KOPT-K1 (cell line): Measurements from ENCODE around the gene CDCA7L.

Experiments used
- H3K27ac ChIP-seq: fragments of 200-600 bp; sonication (generic); 2 replicates; pipeline ENCODE4 v1.5.1; 2016; ENCODE audit warnings: antibody characterized with exemption, mild to moderate bottlenecking, low read depth, low read length; ENCODE audit not compliant: poor library complexity, severe bottlenecking
- H3K36me3 ChIP-seq: fragments of 200-600 bp; sonication (generic); 2 replicates; pipeline ENCODE4 v1.5.1; 2017; ENCODE audit warnings: antibody characterized with exemption, mild to moderate bottlenecking, low read length, moderate library complexity; ENCODE audit not compliant: insufficient read depth
- H3K9me3 ChIP-seq: fragments of 200-600 bp; sonication (generic); 2 replicates; pipeline ENCODE4 v1.5.1; 2017; ENCODE audit warnings: antibody characterized with exemption, low read length, mild to moderate bottlenecking; ENCODE audit not compliant: insufficient read depth, poor library complexity, severe bottlenecking

Gene CDCA7L

GRCh38 chr7:21945454-21946221 is at the start of gene CDCA7L:
Gene CDCA7L (minus strand): TSS chr7:21945899. CDS start chr7:21945804, 95 bp downstream.
- H3K27ac ChIP-seq, result peak within 1 kb of the TSS; percentile 92
- no peaks in the 10 kb centered on the region for H3K9me3 ChIP-seq
- peaks cover 16% of the 10 kb centered on the region for H3K36me3 ChIP-seq

GRCh38 chr7:21986096-21986495 is 40.4 kb upstream of the CDCA7L start:
- Histone ChIP-seq H3K36me3 (no peaks in the 10 kb centered on the region), H3K9me3 (no peaks in the 10 kb centered on the region), H3K27ac (no peak overlapping the region)

GRCh38 chr7:21984042-21984441 is 38.3 kb upstream of the CDCA7L start:
- H3K9me3 ChIP-seq, result no peaks in the 10 kb centered on the region
- H3K27ac ChIP-seq, result no peak overlapping the region
- no peaks in the 10 kb centered on the region for H3K36me3 ChIP-seq

GRCh38 chr7:21983056-21983455 is 37.4 kb upstream of the CDCA7L start:
- H3K36me3 ChIP-seq, result no peaks in the 10 kb centered on the region
- H3K27ac ChIP-seq, result no peak overlapping the region
- no peaks in the 10 kb centered on the region for H3K9me3 ChIP-seq

GRCh38 chr7:21981524-21981923 is 35.8 kb upstream of the CDCA7L start:
- Histone ChIP-seq H3K9me3 (no peaks in the 10 kb centered on the region), H3K36me3 (no peaks in the 10 kb centered on the region), H3K27ac (no peak overlapping the region)

- Histone ChIP-seq H3K27ac (no peak overlapping the region), H3K9me3 (no peaks in the 10 kb centered on the region), H3K36me3 (no peaks in the 10 kb centered on the region)
Observed at GRCh38 chr7:21980926-21981500, 35.3 kb upstream of the CDCA7L start.

GRCh38 chr7:21972397-21972784 is 26.7 kb upstream of the CDCA7L start:
- peaks cover 17% of the 10 kb centered on the region for H3K9me3 ChIP-seq
- H3K27ac ChIP-seq, result no peak overlapping the region

GRCh38 chr7:21971780-21972396 is 26.2 kb upstream of the CDCA7L start:
- Histone ChIP-seq H3K9me3 (peaks cover 17% of the 10 kb centered on the region), H3K36me3 (no peaks in the 10 kb centered on the region), H3K27ac (no peak overlapping the region)

More at GRCh38 chr7:21972397-21972784, 26.7 kb upstream of the CDCA7L start:
- no peaks in the 10 kb centered on the region for H3K36me3 ChIP-seq

GRCh38 chr7:21969822-21970221 is 24.1 kb upstream of the CDCA7L start:
- no peak overlapping the region for H3K27ac ChIP-seq
- H3K9me3 ChIP-seq, result peaks cover 14% of the 10 kb centered on the region

GRCh38 chr7:21967598-21968003 is 21.9 kb upstream of the CDCA7L start:
- Histone ChIP-seq H3K36me3 (no peaks in the 10 kb centered on the region), H3K27ac (no peak overlapping the region), H3K9me3 (peaks cover 3% of the 10 kb centered on the region)

More at GRCh38 chr7:21969822-21970221, 24.1 kb upstream of the CDCA7L start:
- H3K36me3 ChIP-seq, result no peaks in the 10 kb centered on the region

GRCh38 chr7:21966271-21966670 is 20.6 kb upstream of the CDCA7L start:
- Histone ChIP-seq H3K36me3 (no peaks in the 10 kb centered on the region), H3K9me3 (no peaks in the 10 kb centered on the region), H3K27ac (no peak overlapping the region)

- Histone ChIP-seq H3K36me3 (no peaks in the 10 kb centered on the region), H3K9me3 (no peaks in the 10 kb centered on the region), H3K27ac (no peak overlapping the region)
Observed at GRCh38 chr7:21965291-21965690, 19.6 kb upstream of the CDCA7L start.

- Histone ChIP-seq H3K36me3 (no peaks in the 10 kb centered on the region), H3K27ac (no peak overlapping the region), H3K9me3 (no peaks in the 10 kb centered on the region)
Observed at GRCh38 chr7:21962677-21963076, 17.0 kb upstream of the CDCA7L start.

- no peaks in the 10 kb centered on the region for H3K36me3 ChIP-seq
- no peaks in the 10 kb centered on the region for H3K9me3 ChIP-seq
- no peak overlapping the region for H3K27ac ChIP-seq
Observed at GRCh38 chr7:21960922-21961321, 15.2 kb upstream of the CDCA7L start.

- Histone ChIP-seq H3K27ac (no peak overlapping the region), H3K9me3 (no peaks in the 10 kb centered on the region), H3K36me3 (no peaks in the 10 kb centered on the region)
Observed at GRCh38 chr7:21959387-21959776, 13.7 kb upstream of the CDCA7L start.
